Measurements from ENCODE around the gene TBC1D23. TPM values are rescaled to one million over a fixed set of nuclear protein-coding genes. Genes with fewer than 3 reads are reported as not detected.
"Not testable (repeated sequence)": the region's sequence is repeated elsewhere in the genome, so short reads cannot be mapped to it uniquely, and the experiment has no call there.

TBC1D23 gene
- total RNA-seq, 2 donors from 2014 or later = 35.6 to 58.2 TPM

DNA sequence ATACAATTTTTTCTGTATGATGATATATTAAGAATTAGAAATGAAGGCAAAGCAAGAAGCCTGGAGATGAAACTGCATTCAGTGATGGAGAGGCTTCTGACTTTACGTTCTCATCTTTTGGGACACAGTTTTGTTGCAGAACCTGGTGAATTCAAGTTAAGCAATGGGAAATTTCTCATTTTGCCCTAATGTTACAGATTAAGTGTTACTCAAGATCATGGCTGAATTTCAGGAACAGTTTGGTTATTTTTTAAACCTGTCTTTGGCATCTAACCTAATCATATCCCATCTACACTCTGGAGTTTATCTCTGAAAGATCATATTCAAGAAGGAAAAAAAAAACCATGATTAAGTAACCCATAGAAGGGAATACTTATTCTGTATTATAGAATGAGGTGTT is 79.7 kb downstream of the TBC1D23 start:
- H3K27me3 ChIP-seq = no peaks in the 10 kb centered on the region
- DNase-seq = no peak
- H3K4me1 ChIP-seq = peaks cover 4% of the 10 kb centered on the region
- TF ChIP-seq, protein P1, sequence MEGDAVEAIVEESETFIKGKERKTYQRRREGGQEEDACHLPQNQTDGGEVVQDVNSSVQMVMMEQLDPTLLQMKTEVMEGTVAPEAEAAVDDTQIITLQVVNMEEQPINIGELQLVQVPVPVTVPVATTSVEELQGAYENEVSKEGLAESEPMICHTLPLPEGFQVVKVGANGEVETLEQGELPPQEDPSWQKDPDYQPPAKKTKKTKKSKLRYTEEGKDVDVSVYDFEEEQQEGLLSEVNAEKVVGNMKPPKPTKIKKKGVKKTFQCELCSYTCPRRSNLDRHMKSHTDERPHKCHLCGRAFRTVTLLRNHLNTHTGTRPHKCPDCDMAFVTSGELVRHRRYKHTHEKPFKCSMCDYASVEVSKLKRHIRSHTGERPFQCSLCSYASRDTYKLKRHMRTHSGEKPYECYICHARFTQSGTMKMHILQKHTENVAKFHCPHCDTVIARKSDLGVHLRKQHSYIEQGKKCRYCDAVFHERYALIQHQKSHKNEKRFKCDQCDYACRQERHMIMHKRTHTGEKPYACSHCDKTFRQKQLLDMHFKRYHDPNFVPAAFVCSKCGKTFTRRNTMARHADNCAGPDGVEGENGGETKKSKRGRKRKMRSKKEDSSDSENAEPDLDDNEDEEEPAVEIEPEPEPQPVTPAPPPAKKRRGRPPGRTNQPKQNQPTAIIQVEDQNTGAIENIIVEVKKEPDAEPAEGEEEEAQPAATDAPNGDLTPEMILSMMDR (IDR thresholded peaks at IDR 0.05) = no peak
- H3K27ac ChIP-seq = no peak overlapping the region
- intact Hi-C loops (cut with DNase I) = no loop called here
- no peaks in the 10 kb centered on the region for H3K36me3 ChIP-seq
- H3K4me3 ChIP-seq = no peak overlapping the region
- no peaks in the 10 kb centered on the region for H3K9me3 ChIP-seq
- no peak overlapping the region for H3K9ac ChIP-seq (ENCODE audit: low read depth in 2 of 2, low read length in 2 of 2)

DNA sequence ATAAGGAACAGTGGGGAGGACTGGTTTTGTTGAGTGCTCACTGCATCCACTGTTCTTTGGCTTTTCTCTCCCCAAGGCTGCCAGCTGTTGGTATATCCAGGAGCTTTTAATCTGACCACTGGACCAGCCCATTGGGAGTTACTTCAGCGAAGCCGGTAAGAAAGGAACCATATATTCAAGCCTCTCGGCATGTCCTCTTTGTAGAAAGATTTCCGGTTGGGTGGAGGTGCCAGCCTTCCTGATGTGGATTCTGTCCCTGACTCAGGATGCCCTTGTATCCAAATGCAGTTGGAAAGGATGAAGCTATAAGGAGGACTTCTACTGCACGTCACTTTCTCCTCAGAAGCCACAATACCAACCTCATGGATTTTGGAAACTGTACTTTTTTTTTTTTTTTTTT is 87.9 kb downstream of the TBC1D23 start:
- no peaks in the 10 kb centered on the region for H3K4me1 ChIP-seq
- no peak overlapping the region for H3K27ac ChIP-seq
- intact Hi-C loops (cut with DNase I) = no loop called here
- H3K4me3 ChIP-seq = no peak overlapping the region
- H3K27me3 ChIP-seq = no peaks in the 10 kb centered on the region
- H3K9ac ChIP-seq (ENCODE audit: low read depth in 2 of 2, low read length in 2 of 2) = no peak overlapping the region
- no peak for DNase-seq
- no peaks in the 10 kb centered on the region for H3K9me3 ChIP-seq
- TF ChIP-seq, protein P1 (IDR thresholded peaks at IDR 0.05) = no peak
- no peaks in the 10 kb centered on the region for H3K36me3 ChIP-seq

DNA sequence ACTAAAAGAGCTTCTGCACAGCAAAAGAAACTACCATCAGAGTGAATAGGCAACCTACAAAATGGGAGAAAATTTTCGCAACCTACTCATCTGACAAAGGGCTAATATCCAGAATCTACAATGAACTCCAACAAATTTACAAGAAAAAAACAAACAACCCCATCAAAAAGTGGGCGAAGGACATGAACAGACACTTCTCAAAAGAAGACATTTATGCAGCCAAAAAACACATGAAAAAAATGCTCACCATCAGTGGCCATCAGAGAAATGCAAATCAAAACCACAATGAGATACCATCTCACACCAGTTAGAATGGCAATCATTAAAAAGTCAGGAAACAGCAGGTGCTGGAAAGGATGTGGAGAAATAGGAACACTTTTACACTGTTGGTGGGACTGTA is 91.0 kb downstream of the TBC1D23 start:
- H3K36me3 ChIP-seq, DNase-seq: not testable (repeated sequence)

DNA sequence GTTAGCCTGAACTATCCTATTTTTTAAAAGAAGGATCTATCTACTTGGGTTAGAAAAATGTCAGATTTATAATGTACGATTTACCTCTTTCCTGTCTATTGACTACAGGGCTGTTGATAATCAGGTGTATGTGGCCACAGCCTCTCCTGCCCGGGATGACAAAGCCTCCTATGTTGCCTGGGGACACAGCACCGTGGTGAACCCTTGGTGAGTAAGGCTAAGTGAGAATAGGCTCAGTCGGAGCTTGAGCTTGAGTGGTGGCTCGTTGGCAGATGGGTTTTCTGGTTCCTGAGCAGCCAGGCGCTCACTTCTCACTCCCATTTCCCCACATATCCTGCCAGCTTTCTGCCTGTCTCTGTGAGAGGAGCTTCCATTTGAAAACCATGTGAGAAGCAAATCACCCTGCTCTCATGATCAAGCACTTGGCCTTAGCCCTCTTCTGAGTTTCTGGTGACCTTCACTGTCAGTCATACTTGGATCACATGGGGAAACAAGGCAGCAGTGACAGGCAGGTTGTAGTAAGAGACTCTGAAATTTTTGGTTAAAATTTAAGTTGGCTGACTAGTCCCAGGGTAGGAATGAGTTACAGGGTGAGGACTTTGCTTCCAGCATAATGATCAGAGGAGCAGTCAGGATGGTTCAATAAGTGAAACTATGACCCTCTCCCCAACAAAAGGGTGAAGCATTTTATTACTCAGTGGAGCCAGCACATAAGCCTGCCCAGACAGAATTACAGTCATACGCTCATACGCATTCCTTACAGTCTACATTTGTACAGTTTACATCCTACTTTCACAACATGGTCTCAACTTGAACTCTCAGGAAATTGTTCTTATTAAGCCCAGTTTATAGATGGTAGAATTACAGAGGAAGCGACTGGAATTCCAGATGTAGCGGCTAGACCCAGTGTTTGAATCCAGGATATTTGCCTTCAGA is 91.8 kb downstream of the TBC1D23 start:
- DNase-seq = no peak
- H3K9ac ChIP-seq (ENCODE audit: low read depth in 2 of 2, low read length in 2 of 2) = no peak overlapping the region
- H3K4me3 ChIP-seq = no peak overlapping the region
- no peaks in the 10 kb centered on the region for H3K4me1 ChIP-seq
- H3K27ac ChIP-seq = no peak overlapping the region
- H3K36me3 ChIP-seq = no peaks in the 10 kb centered on the region
- intact Hi-C loops (cut with DNase I) = no loop called here
- H3K9me3 ChIP-seq = no peaks in the 10 kb centered on the region
- H3K27me3 ChIP-seq = no peaks in the 10 kb centered on the region
- TF ChIP-seq, protein P1 (IDR thresholded peaks at IDR 0.05) = no peak

More for the DNA sequence above, 91.0 kb downstream of the TBC1D23 start:
- H3K27ac ChIP-seq; H3K4me1 ChIP-seq; H3K9ac ChIP-seq (ENCODE audit: low read depth in 2 of 2, low read length in 2 of 2); H3K4me3 ChIP-seq; H3K9me3 ChIP-seq; intact Hi-C loops (cut with DNase I); H3K27me3 ChIP-seq: not testable (repeated sequence)

DNA sequence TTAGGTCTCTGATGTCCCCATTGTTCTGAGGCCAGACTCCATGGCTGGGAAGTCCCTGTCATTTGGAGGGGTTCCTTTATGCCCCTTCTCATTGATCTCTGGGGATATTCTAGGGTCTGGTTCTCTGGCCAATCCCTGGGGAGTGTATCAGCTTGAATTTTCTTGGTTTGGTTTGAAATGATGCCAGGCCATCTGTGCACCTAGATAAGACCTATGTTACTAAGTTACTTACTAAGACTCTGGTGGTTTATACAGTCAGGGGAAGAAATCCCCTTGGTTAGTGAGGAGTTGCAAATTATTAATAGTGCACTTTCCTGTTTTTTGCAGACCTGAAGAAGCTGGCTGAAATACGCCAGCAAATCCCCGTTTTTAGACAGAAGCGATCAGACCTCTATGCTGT is 94.1 kb downstream of the TBC1D23 start:
- no peaks in the 10 kb centered on the region for H3K36me3 ChIP-seq
- TF ChIP-seq, protein P1 (IDR thresholded peaks at IDR 0.05) = no peak

DNA sequence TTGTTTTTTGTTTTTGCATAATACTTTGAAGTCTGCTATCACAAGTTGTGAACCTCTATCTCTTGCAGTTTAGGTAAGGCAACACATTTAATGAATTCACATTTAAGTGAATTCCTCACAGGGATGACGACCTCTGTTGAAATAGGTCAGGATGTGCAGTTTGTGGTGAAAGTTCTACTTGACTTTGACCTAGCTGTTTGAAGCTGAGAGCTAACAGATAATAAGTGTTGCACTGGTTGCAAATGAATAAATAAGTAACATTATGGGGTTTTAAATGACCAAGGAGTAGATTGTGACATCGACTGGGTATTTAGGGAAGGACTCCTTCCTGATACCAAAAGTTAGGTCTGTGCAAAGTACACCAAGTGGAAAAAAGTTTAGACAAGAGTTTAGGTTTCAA is 97.6 kb downstream of the TBC1D23 start:
- Histone ChIP-seq H3K36me3 (no peaks in the 10 kb centered on the region), H3K27ac (no peak overlapping the region), H3K9ac (ENCODE audit: low read depth in 2 of 2, low read length in 2 of 2) (no peak overlapping the region), H3K4me1 (no peaks in the 10 kb centered on the region), H3K4me3 (no peak overlapping the region), H3K27me3 (no peaks in the 10 kb centered on the region), H3K9me3 (no peaks in the 10 kb centered on the region)
- intact Hi-C loops (cut with DNase I) = no loop called here
- TF ChIP-seq, protein P1 (IDR thresholded peaks at IDR 0.05) = no peak
- no peak for DNase-seq

More for the DNA sequence above, 94.1 kb downstream of the TBC1D23 start:
- no peak for DNase-seq
- Histone ChIP-seq H3K9me3 (no peaks in the 10 kb centered on the region), H3K4me1 (no peaks in the 10 kb centered on the region), H3K9ac (ENCODE audit: low read depth in 2 of 2, low read length in 2 of 2) (no peak overlapping the region), H3K27me3 (no peaks in the 10 kb centered on the region), H3K4me3 (no peak overlapping the region), H3K27ac (no peak overlapping the region)
- intact Hi-C loops (cut with DNase I) = no loop called here
